Neural cell (in vitro differentiated cells): Measurements from ENCODE around the gene MAP4K3.

Source experiments
- EP300 ChIP-seq: fragments of 450-650 bp; conservative IDR thresholded peaks from 2 replicates; pipeline ENCODE4 v1.6.1; 2014; ENCODE audit warnings: antibody characterized with exemption, mild to moderate bottlenecking, moderate library complexity; ENCODE audit not compliant: poor library complexity, severe bottlenecking
- EZH2 ChIP-seq: fragments of 200-600, 300-800 bp; shearing (Covaris generic), sonication (generic); IDR thresholded peaks from 2 replicates; pipeline ENCODE4 v1.6.1; 2014; ENCODE audit warnings: antibody characterized with exemption, low read length, borderline replicate concordance, mild to moderate bottlenecking; ENCODE audit not compliant: insufficient read depth, poor library complexity, severe bottlenecking
- MXI1 ChIP-seq: fragments of 450-650 bp; conservative IDR thresholded peaks from 2 replicates; pipeline ENCODE4 v1.6.1; 2014; ENCODE audit warnings: antibody characterized with exemption, mild to moderate bottlenecking; ENCODE audit not compliant: poor library complexity, severe bottlenecking
- POLR2AphosphoS5 ChIP-seq: IDR thresholded peaks from 2 replicates; pipeline ENCODE4 v1.6.1; 2012
- SMC3 ChIP-seq: fragments of 450-650 bp; conservative IDR thresholded peaks from 2 replicates; pipeline ENCODE4 v1.6.1; 2014; ENCODE audit warnings: antibody characterized with exemption, mild to moderate bottlenecking, moderate library complexity; ENCODE audit not compliant: poor library complexity
- TF ChIP-seq, protein P1 (sequence below): fragments of 450-650 bp; IDR thresholded peaks from 2 replicates; pipeline ENCODE4 v1.5.1; 2014; ENCODE audit warnings: antibody characterized with exemption, mild to moderate bottlenecking, moderate library complexity; ENCODE audit not compliant: poor library complexity, severe bottlenecking
- TF ChIP-seq, protein P2 (sequence below): IDR thresholded peaks from 2 replicates; pipeline ENCODE4 v1.6.1; 2012; ENCODE audit warnings: borderline replicate concordance

DNA sequence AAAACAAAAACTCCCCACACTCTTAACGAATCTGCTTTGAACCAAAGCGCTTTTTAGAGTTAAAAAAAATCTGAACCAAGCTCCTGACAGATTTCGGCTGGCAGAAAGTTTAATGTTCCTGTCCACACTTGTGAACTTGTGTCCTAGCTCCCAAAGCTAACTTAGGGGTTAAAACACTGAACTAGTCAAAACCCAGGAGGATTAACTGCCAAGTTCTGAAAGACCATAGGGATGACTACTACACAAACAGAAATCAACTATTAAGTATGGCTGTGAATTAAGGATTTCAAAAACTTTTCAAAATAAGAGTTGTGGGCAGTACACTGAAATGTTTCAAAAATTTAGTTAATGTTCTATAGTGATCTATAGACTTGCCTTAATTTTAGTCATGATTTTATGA, 167.1 kb downstream of the MAP4K3 start:
- no peak for TF ChIP-seq MXI1
- TF ChIP-seq, protein P1, sequence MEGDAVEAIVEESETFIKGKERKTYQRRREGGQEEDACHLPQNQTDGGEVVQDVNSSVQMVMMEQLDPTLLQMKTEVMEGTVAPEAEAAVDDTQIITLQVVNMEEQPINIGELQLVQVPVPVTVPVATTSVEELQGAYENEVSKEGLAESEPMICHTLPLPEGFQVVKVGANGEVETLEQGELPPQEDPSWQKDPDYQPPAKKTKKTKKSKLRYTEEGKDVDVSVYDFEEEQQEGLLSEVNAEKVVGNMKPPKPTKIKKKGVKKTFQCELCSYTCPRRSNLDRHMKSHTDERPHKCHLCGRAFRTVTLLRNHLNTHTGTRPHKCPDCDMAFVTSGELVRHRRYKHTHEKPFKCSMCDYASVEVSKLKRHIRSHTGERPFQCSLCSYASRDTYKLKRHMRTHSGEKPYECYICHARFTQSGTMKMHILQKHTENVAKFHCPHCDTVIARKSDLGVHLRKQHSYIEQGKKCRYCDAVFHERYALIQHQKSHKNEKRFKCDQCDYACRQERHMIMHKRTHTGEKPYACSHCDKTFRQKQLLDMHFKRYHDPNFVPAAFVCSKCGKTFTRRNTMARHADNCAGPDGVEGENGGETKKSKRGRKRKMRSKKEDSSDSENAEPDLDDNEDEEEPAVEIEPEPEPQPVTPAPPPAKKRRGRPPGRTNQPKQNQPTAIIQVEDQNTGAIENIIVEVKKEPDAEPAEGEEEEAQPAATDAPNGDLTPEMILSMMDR, result no peak
- TF ChIP-seq EZH2, result no peak
- TF ChIP-seq SMC3, result no peak
- TF ChIP-seq POLR2AphosphoS5, result no peak
- TF ChIP-seq, protein P2, sequence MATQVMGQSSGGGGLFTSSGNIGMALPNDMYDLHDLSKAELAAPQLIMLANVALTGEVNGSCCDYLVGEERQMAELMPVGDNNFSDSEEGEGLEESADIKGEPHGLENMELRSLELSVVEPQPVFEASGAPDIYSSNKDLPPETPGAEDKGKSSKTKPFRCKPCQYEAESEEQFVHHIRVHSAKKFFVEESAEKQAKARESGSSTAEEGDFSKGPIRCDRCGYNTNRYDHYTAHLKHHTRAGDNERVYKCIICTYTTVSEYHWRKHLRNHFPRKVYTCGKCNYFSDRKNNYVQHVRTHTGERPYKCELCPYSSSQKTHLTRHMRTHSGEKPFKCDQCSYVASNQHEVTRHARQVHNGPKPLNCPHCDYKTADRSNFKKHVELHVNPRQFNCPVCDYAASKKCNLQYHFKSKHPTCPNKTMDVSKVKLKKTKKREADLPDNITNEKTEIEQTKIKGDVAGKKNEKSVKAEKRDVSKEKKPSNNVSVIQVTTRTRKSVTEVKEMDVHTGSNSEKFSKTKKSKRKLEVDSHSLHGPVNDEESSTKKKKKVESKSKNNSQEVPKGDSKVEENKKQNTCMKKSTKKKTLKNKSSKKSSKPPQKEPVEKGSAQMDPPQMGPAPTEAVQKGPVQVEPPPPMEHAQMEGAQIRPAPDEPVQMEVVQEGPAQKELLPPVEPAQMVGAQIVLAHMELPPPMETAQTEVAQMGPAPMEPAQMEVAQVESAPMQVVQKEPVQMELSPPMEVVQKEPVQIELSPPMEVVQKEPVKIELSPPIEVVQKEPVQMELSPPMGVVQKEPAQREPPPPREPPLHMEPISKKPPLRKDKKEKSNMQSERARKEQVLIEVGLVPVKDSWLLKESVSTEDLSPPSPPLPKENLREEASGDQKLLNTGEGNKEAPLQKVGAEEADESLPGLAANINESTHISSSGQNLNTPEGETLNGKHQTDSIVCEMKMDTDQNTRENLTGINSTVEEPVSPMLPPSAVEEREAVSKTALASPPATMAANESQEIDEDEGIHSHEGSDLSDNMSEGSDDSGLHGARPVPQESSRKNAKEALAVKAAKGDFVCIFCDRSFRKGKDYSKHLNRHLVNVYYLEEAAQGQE, result no peak
- no peak for TF ChIP-seq EP300
